HepG2 (cell line): ENCODE results near the gene GTF2F2.

Source experiments
- EEA1 ChIP-seq: sonication (generic); formaldehyde crosslinking; IDR thresholded peaks from 2 replicates; pipeline ENCODE4 v1.5.1; 2020; ENCODE audit warnings: mild to moderate bottlenecking, missing genetic modification reagents, borderline replicate concordance
- EZH2 ChIP-seq: conservative IDR thresholded peaks from 2 replicates; pipeline ENCODE4 v1.6.1; 2012; ENCODE audit warnings: mild to moderate bottlenecking, low read depth, low read length, moderate library complexity
- GABPA ChIP-seq, 2 experiments: IDR thresholded peaks; 2 replicates each; pipeline ENCODE4 v1.6.1; 2011 to 2016; ENCODE audit warnings: low read depth in 2 of 2, low read length in 1 of 2, missing biosample characterization in 1 of 2, missing genetic modification characterization in 1 of 2
- POLR2AphosphoS2 ChIP-seq: IDR thresholded peaks from 2 replicates; pipeline ENCODE4 v1.6.1; 2011; ENCODE audit warnings: low read depth, low read length, improper control_type of control experiment
- TP53 ChIP-seq: sonication (generic); formaldehyde crosslinking; conservative IDR thresholded peaks from 2 replicates; pipeline ENCODE4 v1.4.0; 2020; ENCODE audit warnings: missing genetic modification reagents
- ZBTB7A ChIP-seq: sonication (generic); formaldehyde crosslinking; IDR thresholded peaks from 2 replicates; pipeline ENCODE4 v1.8.0; 2022; ENCODE audit warnings: mild to moderate bottlenecking, missing genetic modification reagents
- ZNF143 ChIP-seq: sonication (generic); formaldehyde crosslinking; IDR thresholded peaks from 2 replicates; pipeline ENCODE4 v1.4.0; 2020; ENCODE audit warnings: missing genetic modification reagents
- ZNF543 ChIP-seq: sonication (generic); formaldehyde crosslinking; IDR thresholded peaks from 2 replicates; pipeline ENCODE4 v1.4.0; 2020; ENCODE audit warnings: mild to moderate bottlenecking, missing genetic modification reagents
- ZNF883 ChIP-seq: sonication (generic); formaldehyde crosslinking; IDR thresholded peaks from 2 replicates; pipeline ENCODE4 v1.5.1; 2020; ENCODE audit warnings: mild to moderate bottlenecking, missing genetic modification reagents; ENCODE audit errors: not compliant biosample characterization
- TF ChIP-seq, protein P1 (sequence below): sonication (generic); formaldehyde crosslinking; conservative IDR thresholded peaks from 2 replicates; pipeline ENCODE4 v1.8.0; 2022; ENCODE audit warnings: low read depth, missing genetic modification reagents
- TF ChIP-seq, protein P2 (sequence below): sonication (generic); formaldehyde crosslinking; IDR thresholded peaks from 2 replicates; pipeline ENCODE4 v1.5.0; 2020; ENCODE audit warnings: mild to moderate bottlenecking, missing genetic modification reagents, moderate library complexity
- TF ChIP-seq, protein P3 (sequence below): sonication (generic); formaldehyde crosslinking; IDR thresholded peaks from 2 replicates; pipeline ENCODE4 v1.8.0; 2022; ENCODE audit warnings: low read depth, missing genetic modification reagents
- TF ChIP-seq, protein P4 (sequence below): sonication (generic); formaldehyde crosslinking; IDR thresholded peaks from 2 replicates; pipeline ENCODE4 v1.4.0; 2020; ENCODE audit warnings: missing genetic modification reagents, borderline replicate concordance
- TF ChIP-seq, protein P5 (sequence below): IDR thresholded peaks from 2 replicates; pipeline ENCODE4 v1.6.1; 2016

DNA sequence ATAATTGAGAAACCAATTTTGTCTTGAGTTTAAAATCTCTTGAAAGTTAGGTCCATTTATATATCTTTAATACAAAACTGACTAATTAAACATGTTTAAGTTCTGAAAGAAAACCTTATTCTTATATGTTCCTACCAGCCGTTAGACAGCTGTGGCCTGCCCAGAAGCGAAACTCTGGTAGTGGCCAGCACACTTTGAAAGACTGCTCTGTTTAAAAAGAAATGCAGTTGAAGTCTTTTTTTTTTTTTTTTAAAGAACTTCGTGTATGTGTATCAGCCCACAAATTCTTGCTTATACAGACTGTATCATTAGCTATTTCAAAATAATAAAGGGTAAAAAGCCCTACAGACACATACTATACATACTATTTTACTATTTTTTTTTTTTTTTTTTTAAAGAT, 46.5 kb downstream of the GTF2F2 start:
- TF ChIP-seq TP53 (no peak), EEA1 (CRISPR knock-in tag) (no peak), ZBTB7A (CRISPR knock-in tag) (no peak), ZNF883 (no peak), EZH2 (no peak), ZNF543 (no peak), ZNF143 (no peak), GABPA (IDR thresholded peaks at IDR 0.05; ENCODE audit: low read depth, low read length) (no peak), GABPA (CRISPR knock-in tag; IDR thresholded peaks at IDR 0.05; ENCODE audit: low read depth) (no peak), POLR2AphosphoS2 (no peak)
- TF ChIP-seq, protein P1, sequence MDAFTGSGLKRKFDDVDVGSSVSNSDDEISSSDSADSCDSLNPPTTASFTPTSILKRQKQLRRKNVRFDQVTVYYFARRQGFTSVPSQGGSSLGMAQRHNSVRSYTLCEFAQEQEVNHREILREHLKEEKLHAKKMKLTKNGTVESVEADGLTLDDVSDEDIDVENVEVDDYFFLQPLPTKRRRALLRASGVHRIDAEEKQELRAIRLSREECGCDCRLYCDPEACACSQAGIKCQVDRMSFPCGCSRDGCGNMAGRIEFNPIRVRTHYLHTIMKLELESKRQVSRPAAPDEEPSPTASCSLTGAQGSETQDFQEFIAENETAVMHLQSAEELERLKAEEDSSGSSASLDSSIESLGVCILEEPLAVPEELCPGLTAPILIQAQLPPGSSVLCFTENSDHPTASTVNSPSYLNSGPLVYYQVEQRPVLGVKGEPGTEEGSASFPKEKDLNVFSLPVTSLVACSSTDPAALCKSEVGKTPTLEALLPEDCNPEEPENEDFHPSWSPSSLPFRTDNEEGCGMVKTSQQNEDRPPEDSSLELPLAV, result no peak
- TF ChIP-seq, protein P2, sequence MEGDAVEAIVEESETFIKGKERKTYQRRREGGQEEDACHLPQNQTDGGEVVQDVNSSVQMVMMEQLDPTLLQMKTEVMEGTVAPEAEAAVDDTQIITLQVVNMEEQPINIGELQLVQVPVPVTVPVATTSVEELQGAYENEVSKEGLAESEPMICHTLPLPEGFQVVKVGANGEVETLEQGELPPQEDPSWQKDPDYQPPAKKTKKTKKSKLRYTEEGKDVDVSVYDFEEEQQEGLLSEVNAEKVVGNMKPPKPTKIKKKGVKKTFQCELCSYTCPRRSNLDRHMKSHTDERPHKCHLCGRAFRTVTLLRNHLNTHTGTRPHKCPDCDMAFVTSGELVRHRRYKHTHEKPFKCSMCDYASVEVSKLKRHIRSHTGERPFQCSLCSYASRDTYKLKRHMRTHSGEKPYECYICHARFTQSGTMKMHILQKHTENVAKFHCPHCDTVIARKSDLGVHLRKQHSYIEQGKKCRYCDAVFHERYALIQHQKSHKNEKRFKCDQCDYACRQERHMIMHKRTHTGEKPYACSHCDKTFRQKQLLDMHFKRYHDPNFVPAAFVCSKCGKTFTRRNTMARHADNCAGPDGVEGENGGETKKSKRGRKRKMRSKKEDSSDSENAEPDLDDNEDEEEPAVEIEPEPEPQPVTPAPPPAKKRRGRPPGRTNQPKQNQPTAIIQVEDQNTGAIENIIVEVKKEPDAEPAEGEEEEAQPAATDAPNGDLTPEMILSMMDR (CRISPR knock-in tag), result no peak
- TF ChIP-seq, protein P3, sequence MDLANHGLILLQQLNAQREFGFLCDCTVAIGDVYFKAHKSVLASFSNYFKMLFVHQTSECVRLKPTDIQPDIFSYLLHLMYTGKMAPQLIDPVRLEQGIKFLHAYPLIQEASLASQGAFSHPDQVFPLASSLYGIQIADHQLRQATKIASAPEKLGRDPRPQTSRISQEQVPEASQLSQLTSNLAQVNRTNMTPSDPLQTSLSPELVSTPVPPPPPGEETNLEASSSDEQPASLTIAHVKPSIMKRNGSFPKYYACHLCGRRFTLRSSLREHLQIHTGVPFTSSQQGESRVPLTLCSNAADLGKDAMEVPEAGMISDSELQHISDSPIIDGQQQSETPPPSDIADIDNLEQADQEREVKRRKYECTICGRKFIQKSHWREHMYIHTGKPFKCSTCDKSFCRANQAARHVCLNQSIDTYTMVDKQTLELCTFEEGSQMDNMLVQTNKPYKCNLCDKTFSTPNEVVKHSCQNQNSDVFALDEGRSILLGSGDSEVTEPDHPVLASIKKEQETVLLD (CRISPR knock-in tag), result no peak
- TF ChIP-seq, protein P4, sequence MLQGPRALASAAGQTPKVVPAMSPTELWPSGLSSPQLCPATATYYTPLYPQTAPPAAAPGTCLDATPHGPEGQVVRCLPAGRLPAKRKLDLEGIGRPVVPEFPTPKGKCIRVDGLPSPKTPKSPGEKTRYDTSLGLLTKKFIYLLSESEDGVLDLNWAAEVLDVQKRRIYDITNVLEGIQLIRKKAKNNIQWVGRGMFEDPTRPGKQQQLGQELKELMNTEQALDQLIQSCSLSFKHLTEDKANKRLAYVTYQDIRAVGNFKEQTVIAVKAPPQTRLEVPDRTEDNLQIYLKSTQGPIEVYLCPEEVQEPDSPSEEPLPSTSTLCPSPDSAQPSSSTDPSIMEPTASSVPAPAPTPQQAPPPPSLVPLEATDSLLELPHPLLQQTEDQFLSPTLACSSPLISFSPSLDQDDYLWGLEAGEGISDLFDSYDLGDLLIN (CRISPR knock-in tag), result no peak
- TF ChIP-seq, protein P5, sequence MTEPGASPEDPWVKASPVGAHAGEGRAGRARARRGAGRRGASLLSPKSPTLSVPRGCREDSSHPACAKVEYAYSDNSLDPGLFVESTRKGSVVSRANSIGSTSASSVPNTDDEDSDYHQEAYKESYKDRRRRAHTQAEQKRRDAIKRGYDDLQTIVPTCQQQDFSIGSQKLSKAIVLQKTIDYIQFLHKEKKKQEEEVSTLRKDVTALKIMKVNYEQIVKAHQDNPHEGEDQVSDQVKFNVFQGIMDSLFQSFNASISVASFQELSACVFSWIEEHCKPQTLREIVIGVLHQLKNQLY (CRISPR knock-in tag), result no peak
